Upper lobe of right lung (tissue), 1 donor: ENCODE measurements around the gene VCL. TPM values are rescaled to one million over a fixed set of nuclear protein-coding genes. Genes with fewer than 3 reads are reported as not detected.

Experiments used
- ATAC-seq: fragments of 200-7000 bp; cut with Tn5 transposase; one replicate; pipeline ENCODE4 v1.9.1; 2020; ENCODE audit warnings: mild to moderate bottlenecking, moderate library complexity
- DNase-seq: peaks from one replicate; pipeline ENCODE4 v3.0.0-alpha.2; 2020
- H3K27ac ChIP-seq: fragments of 200-600 bp; one replicate; pipeline ENCODE4 v1.8.0; 2022
- H3K27me3 ChIP-seq: fragments of 200-600 bp; one replicate; pipeline ENCODE4 v1.8.0; 2022; ENCODE audit warnings: mild to moderate bottlenecking
- H3K36me3 ChIP-seq: fragments of 200-600 bp; one replicate; pipeline ENCODE4 v1.8.0; 2022
- H3K4me1 ChIP-seq: fragments of 200-600 bp; one replicate; pipeline ENCODE4 v1.8.0; 2022
- H3K4me3 ChIP-seq: fragments of 200-600 bp; one replicate; pipeline ENCODE4 v1.8.0; 2022; ENCODE audit warnings: mild to moderate bottlenecking
- H3K9me3 ChIP-seq: fragments of 200-600 bp; one replicate; pipeline ENCODE4 v1.8.0; 2022
- CTCF ChIP-seq: fragments of 200-600 bp; IDR thresholded peaks from one replicate; pipeline ENCODE4 v1.8.0; 2022; ENCODE audit warnings: antibody characterized with exemption
- intact Hi-C: fragments of 100-400 bp; cut with DNase I; formaldehyde crosslinking; loops from one replicate; pipeline ENCODE4 v1.11.0; 2022
- total RNA-seq: library from RNA; stranded (reverse); fragmentation: NEBNext Ultra II Directional; extraction: Animal tissue kit (Norgen Biotek cat#: 25700); gene quantifications from one replicate; pipeline ENCODE4 v1.2.1, GENCODE V29; 2021
- donor health status: DM: no; HTN: yes; CAD: no; lungs with severe emphysema.

Gene VCL
- total RNA-seq, 1 donor from 2014 or later, result 148 TPM

GRCh38 chr10:74067373-74068352 is 69.7 kb downstream of the VCL start:
- no peak for TF ChIP-seq CTCF
- no peak for DNase-seq
- Histone ChIP-seq H3K4me1 (peaks cover 15% of the 10 kb centered on the region), H3K9me3 (no peaks in the 10 kb centered on the region), H3K27me3 (no peaks in the 10 kb centered on the region), H3K4me3 (no peak overlapping the region), H3K36me3 (peaks cover 16% of the 10 kb centered on the region), H3K27ac (no peak overlapping the region)
- intact Hi-C loops, result no loop called here
- no peak for ATAC-seq

GRCh38 chr10:74071157-74071556 is 73.2 kb downstream of the VCL start:
- Histone ChIP-seq H3K4me1 (peaks cover 15% of the 10 kb centered on the region), H3K9me3 (no peaks in the 10 kb centered on the region), H3K27ac (no peak overlapping the region), H3K36me3 (peaks cover 44% of the 10 kb centered on the region), H3K27me3 (no peaks in the 10 kb centered on the region), H3K4me3 (no peak overlapping the region)
- TF ChIP-seq CTCF, result no peak
- intact Hi-C loops, result no loop called here
- ATAC-seq, result peak; percentile 48
- no peak for DNase-seq

GRCh38 chr10:74072503-74072902 is 74.6 kb downstream of the VCL start:
- H3K9me3 ChIP-seq, result no peaks in the 10 kb centered on the region
- intact Hi-C loops, result no loop called here
- no peak overlapping the region for H3K4me3 ChIP-seq
- peaks cover 52% of the 10 kb centered on the region for H3K36me3 ChIP-seq
- no peaks in the 10 kb centered on the region for H3K27me3 ChIP-seq
- TF ChIP-seq CTCF, result no peak
- DNase-seq (no peak), ATAC-seq (no peak)
- no peak overlapping the region for H3K27ac ChIP-seq
- H3K4me1 ChIP-seq, result peaks cover 15% of the 10 kb centered on the region

- DNase-seq, result no peak
- no peak overlapping the region for H3K4me3 ChIP-seq
- peaks cover 9% of the 10 kb centered on the region for H3K4me1 ChIP-seq
- H3K36me3 ChIP-seq, result peaks cover 52% of the 10 kb centered on the region
- intact Hi-C loops, result no loop called here
- no peaks in the 10 kb centered on the region for H3K9me3 ChIP-seq
- TF ChIP-seq CTCF, result no peak
- H3K27ac ChIP-seq, result no peak overlapping the region
- no peak for ATAC-seq
- H3K27me3 ChIP-seq, result no peaks in the 10 kb centered on the region
These were observed 78.0 kb downstream of the VCL start for GRCh38 chr10:74075906-74076305.

- H3K27me3 ChIP-seq, result no peaks in the 10 kb centered on the region
- H3K4me1 ChIP-seq, result peaks cover 18% of the 10 kb centered on the region
- TF ChIP-seq CTCF, result no peak
- intact Hi-C loops, result no loop called here
- no peak for ATAC-seq
- no peak overlapping the region for H3K4me3 ChIP-seq
- no peaks in the 10 kb centered on the region for H3K9me3 ChIP-seq
- DNase-seq, result no peak
- no peak overlapping the region for H3K27ac ChIP-seq
- H3K36me3 ChIP-seq, result peaks cover 49% of the 10 kb centered on the region
These were observed 79.0 kb downstream of the VCL start for GRCh38 chr10:74076961-74077360.
